A549 (cell line): ENCODE data around the gene BICC1. TPM values are rescaled to one million over a fixed set of nuclear protein-coding genes. Genes with fewer than 3 reads are reported as not detected.

Experiments used
- ATAC-seq, 2 experiments: fragments of 200-7000 bp in 1 of 2; fragments of >200 bp in 1 of 2; cut with Nextera tagmentation in 1 of 2; cut with Tn5 transposase in 1 of 2; 3 replicates each; pipeline versions ENCODE4 v1.8.0 to v1.9.1; 2018 to 2020; ENCODE audit warnings: mild to moderate bottlenecking in 1 of 2, moderate library complexity in 1 of 2
- CTCF ChIA-PET: fragments of 300-600 bp; sonication (Branson Sonifier 250); formaldehyde crosslinking; extraction: SDS; loops from one replicate; lab custom pipeline; 2021; ENCODE audit warnings: antibody characterized with exemption, inconsistent platforms; lab: Yijun Ruan, JAX
- POLR2A ChIA-PET: fragments of 350-600 bp; formaldehyde crosslinking; extraction: SDS; loops from one replicate; lab custom pipeline; 2021; ENCODE audit warnings: antibody characterized with exemption, inconsistent platforms; lab: Yijun Ruan, JAX
- DNase-seq, 2 experiments: peaks; one replicate each; pipeline versions ENCODE4 v3.0.0 to v3.0.0-alpha.2; 2011 to 2016; ENCODE audit warnings: low read depth in 1 of 2, low spot score in 1 of 2
- FAIRE-seq: peaks from 2 replicates; lab custom pipeline; 2011; peaks lifted over from hg19 to GRCh38; lab: Jason Lieb, UNC
- H3K27ac ChIP-seq, 2 experiments: fragments of >200 bp; sonication (Bioruptor Twin); formaldehyde crosslinking; 3 replicates each; pipeline ENCODE4 v1.5.1; 2016 to 2017
- H3K4me1 ChIP-seq: fragments of >200 bp; sonication (Bioruptor Twin); formaldehyde crosslinking; 3 replicates; pipeline ENCODE4 v1.6.1; 2016
- H3K4me2 ChIP-seq: fragments of >200 bp; sonication (Bioruptor Twin); formaldehyde crosslinking; 3 replicates; pipeline ENCODE4 v1.6.1; 2016
- H3K4me3 ChIP-seq: fragments of >200 bp; sonication (Bioruptor Twin); formaldehyde crosslinking; 3 replicates; pipeline ENCODE4 v1.5.1; 2016
- H3K9me3 ChIP-seq: fragments of >200 bp; sonication (Bioruptor Twin); formaldehyde crosslinking; 3 replicates; pipeline ENCODE4 v1.6.1; 2016
- BHLHE40 ChIP-seq: IDR thresholded peaks from 2 replicates; pipeline ENCODE4 v1.6.1; 2012; ENCODE audit warnings: low read depth, low read length, inconsistent platforms
- CBX8 ChIP-seq: fragments of 200-600 bp; sonication (generic); IDR thresholded peaks from 2 replicates; pipeline ENCODE4 v1.6.1; 2016
- CEBPB ChIP-seq, 2 experiments: fragments of >200 bp in 1 of 2; sonication (Bioruptor Twin) in 1 of 2; formaldehyde crosslinking in 1 of 2; IDR thresholded peaks; 2 replicates each; pipeline ENCODE4 v1.6.1; 2012 to 2016
- EHMT2 ChIP-seq: fragments of 200-600 bp; sonication (generic); IDR thresholded peaks from 2 replicates; pipeline ENCODE4 v1.6.1; 2016; ENCODE audit warnings: antibody characterized with exemption, low read depth, mild to moderate bottlenecking, moderate library complexity
- EP300 ChIP-seq, 2 experiments: fragments of >200 bp; sonication (Bioruptor Twin); formaldehyde crosslinking; IDR thresholded peaks; 2 replicates in 1 of 2; 3 replicates in 1 of 2; pipeline ENCODE4 v1.6.1; 2016 to 2017
- FOSL2 ChIP-seq, 2 experiments: fragments of 450-650 bp in 1 of 2; fragments of >200 bp in 1 of 2; sonication (Bioruptor Twin) in 1 of 2; formaldehyde crosslinking; IDR thresholded peaks; 2 replicates each; pipeline versions ENCODE4 v1.5.0 to v1.6.1; 2016 to 2020; ENCODE audit warnings: mild to moderate bottlenecking in 1 of 2, moderate library complexity in 1 of 2
- HDAC2 ChIP-seq: fragments of 200-600 bp; sonication (generic); IDR thresholded peaks from 2 replicates; pipeline ENCODE4 v1.6.1; 2016
- HEYL ChIP-seq: fragments of 250-450 bp; sonication (Bioruptor Pico); IDR thresholded peaks from 2 replicates; pipeline ENCODE4 v1.8.0; 2021; ENCODE audit warnings: mild to moderate bottlenecking, moderate library complexity
- JUN ChIP-seq, 2 experiments: fragments of >200 bp; sonication (Bioruptor Twin); formaldehyde crosslinking; IDR thresholded peaks; 2 replicates in 1 of 2; 3 replicates in 1 of 2; pipeline ENCODE4 v1.6.1; 2016 to 2017
- JUNB ChIP-seq: fragments of >200 bp; sonication (Bioruptor Twin); formaldehyde crosslinking; IDR thresholded peaks from 2 replicates; pipeline ENCODE4 v1.6.1; 2016
- MYC ChIP-seq: IDR thresholded peaks from 2 replicates; pipeline ENCODE4 v1.6.1; 2012; ENCODE audit warnings: mild to moderate bottlenecking, inconsistent platforms, low read length, improper control_type of control experiment, borderline replicate concordance
- NPAS2 ChIP-seq: fragments of 250-450 bp; sonication (Bioruptor Pico); IDR thresholded peaks from 2 replicates; pipeline ENCODE4 v1.8.0; 2022; ENCODE audit warnings: mild to moderate bottlenecking, moderate library complexity, borderline replicate concordance
- RARB ChIP-seq: fragments of 250-450 bp; sonication (Bioruptor Pico); IDR thresholded peaks from 2 replicates; pipeline ENCODE4 v1.8.0; 2021; ENCODE audit warnings: mild to moderate bottlenecking, moderate library complexity
- RNF2 ChIP-seq: fragments of 200-600 bp; sonication (generic); IDR thresholded peaks from 2 replicates; pipeline ENCODE4 v1.6.1; 2016; ENCODE audit warnings: low read depth, mild to moderate bottlenecking, antibody characterized with exemption, moderate library complexity, borderline replicate concordance
- TFCP2L1 ChIP-seq: fragments of 250-450 bp; sonication (Bioruptor Pico); IDR thresholded peaks from 2 replicates; pipeline ENCODE4 v1.5.0; 2021; ENCODE audit warnings: mild to moderate bottlenecking
- TP53 ChIP-seq: fragments of 250-450 bp; sonication (Bioruptor Pico); IDR thresholded peaks from 2 replicates; pipeline ENCODE4 v1.5.0; 2021; ENCODE audit warnings: mild to moderate bottlenecking, moderate library complexity
- ZC3H11A ChIP-seq: fragments of 450-650 bp; IDR thresholded peaks from 2 replicates; pipeline ENCODE4 v1.6.1; 2014; ENCODE audit warnings: antibody characterized with exemption, mild to moderate bottlenecking
- WGBS: methylation state at CpG from one replicate; pipeline ENCODE4 v1.1.6; 2017; ENCODE audit errors: missing lambda C conversion rate; 5-methylcytosine and 5-hydroxymethylcytosine counted together
- polyA plus RNA-seq, 4 experiments: library from polyadenylated mRNA; depleted of rRNA in 3 of 4; stranded (reverse); fragments of >200 nt; fragmentation: RNase III in 1 of 4; extraction: RNeasy Plus Mini Kit Qiagen cat#74134 plus additional on column Dnase treatment in 1 of 4; gene quantifications; 2 replicates in 3 of 4; 3 replicates in 1 of 4; pipeline ENCODE4 v1.2.3, GENCODE V29; 2011 to 2017
- TF ChIP-seq, protein P1 (sequence below): fragments of >200 bp; sonication (Bioruptor Twin); formaldehyde crosslinking; IDR thresholded peaks from 3 replicates; pipeline ENCODE4 v1.6.1; 2016
- TF ChIP-seq, protein P2 (sequence below): fragments of >200 bp; sonication (Bioruptor Twin); formaldehyde crosslinking; IDR thresholded peaks from 2 replicates; pipeline ENCODE4 v1.6.1; 2016
- TF ChIP-seq, protein P3 (sequence below): fragments of 150-350 bp; IDR thresholded peaks from 2 replicates; pipeline ENCODE4 v1.6.1; 2014; ENCODE audit warnings: low read depth, mild to moderate bottlenecking, low read length
- TF ChIP-seq, protein P4 (sequence below): fragments of 450-650 bp; IDR thresholded peaks from 2 replicates; pipeline ENCODE4 v1.6.1; 2014; ENCODE audit warnings: antibody characterized with exemption

BICC1 gene
- polyA plus RNA-seq, 2 of the 4 experiments (the other 2 are of a cell fraction): 36.9 to 56.8 TPM

DNA sequence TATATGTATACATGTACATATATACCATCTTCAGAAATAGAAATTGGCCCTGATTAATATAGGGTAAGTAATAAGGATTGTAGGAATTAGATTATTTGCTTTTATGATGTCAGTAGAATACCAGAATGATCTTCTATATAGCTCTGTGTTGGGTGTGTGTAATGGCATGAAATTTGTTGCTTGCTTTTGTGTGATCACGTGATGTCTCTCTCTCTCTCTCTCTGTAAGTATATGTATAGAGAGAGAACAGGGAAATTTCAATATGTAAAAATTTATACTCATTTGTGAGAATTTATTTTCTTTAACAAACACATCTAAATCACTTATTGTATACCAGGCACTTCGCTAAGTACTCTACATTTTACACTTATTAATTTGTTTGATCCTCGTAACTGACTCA is 272.7 kb downstream of the BICC1 start:
- Histone ChIP-seq H3K4me2 (no peak overlapping the region), H3K9me3 (no peaks in the 10 kb centered on the region), H3K27ac (no peak overlapping the region), H3K4me1 (peaks cover 45% of the 10 kb centered on the region), H3K4me3 (no peak overlapping the region)
- FAIRE-seq (peak; percentile 56), DNase-seq (no peak), ATAC-seq (no peak)
- CTCF ChIA-PET: no interaction called here
- TF ChIP-seq, protein P1, sequence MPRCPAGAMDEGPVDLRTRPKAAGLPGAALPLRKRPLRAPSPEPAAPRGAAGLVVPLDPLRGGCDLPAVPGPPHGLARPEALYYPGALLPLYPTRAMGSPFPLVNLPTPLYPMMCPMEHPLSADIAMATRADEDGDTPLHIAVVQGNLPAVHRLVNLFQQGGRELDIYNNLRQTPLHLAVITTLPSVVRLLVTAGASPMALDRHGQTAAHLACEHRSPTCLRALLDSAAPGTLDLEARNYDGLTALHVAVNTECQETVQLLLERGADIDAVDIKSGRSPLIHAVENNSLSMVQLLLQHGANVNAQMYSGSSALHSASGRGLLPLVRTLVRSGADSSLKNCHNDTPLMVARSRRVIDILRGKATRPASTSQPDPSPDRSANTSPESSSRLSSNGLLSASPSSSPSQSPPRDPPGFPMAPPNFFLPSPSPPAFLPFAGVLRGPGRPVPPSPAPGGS: no peak
- TF ChIP-seq, protein P2, sequence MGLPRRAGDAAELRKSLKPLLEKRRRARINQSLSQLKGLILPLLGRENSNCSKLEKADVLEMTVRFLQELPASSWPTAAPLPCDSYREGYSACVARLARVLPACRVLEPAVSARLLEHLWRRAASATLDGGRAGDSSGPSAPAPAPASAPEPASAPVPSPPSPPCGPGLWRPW: no peak
- TF ChIP-seq NPAS2 (CRISPR knock-in tag) (no peak), CBX8 (no peak)
- WGBS: 90% methylated on average over 3 of the region's 3 CpGs
- POLR2A ChIA-PET: no interaction called here

DNA sequence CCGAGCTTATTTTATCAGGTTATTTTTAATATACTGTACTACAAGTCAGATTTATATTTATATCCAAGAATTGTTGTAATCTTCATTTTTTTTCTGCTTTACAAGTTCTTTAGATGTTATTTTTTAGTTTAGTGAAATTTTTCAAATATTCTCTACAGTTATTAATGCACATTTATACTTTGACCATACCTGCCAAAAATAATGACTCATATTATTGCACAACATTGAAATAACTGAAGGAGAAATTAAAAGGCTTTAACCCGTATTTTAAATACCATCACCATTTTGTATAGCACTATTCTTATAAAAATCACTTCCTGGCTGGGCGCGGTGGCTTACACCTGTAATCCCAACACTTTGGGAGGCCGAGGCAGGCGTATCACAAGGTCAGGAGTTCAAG is 278.5 kb downstream of the BICC1 start:
- ATAC-seq (no peak), DNase-seq (no peak), FAIRE-seq (peak; percentile 49)
- 74% methylated on average over 6 of the region's 6 CpGs for WGBS
- Histone ChIP-seq H3K4me2 (peak overlapping the region; percentile 12; the same call in 2 of the 3 replicates), H3K9me3 (no peaks in the 10 kb centered on the region), H3K4me1 (peaks cover 28% of the 10 kb centered on the region), H3K27ac (peak overlapping the region in 1 of 2 experiments; percentile 34; a peak in 2 of 6 replicates), H3K4me3 (no peak overlapping the region)
- ChIA-PET POLR2A (no interaction called here), CTCF (no interaction called here)
- TF ChIP-seq TFCP2L1 (CRISPR knock-in tag) (no peak), JUN (IDR thresholded peaks at IDR 0.05) (no peak), RNF2 (no peak), JUNB (no peak; the same call in 1 of the 2 replicates), MYC (no peak), HEYL (CRISPR knock-in tag) (no peak), CEBPB (IDR thresholded peaks at IDR 0.05) (peak; percentile 79 to 86; a peak in 3 of 4 replicates), HDAC2 (no peak), FOSL2 (IDR thresholded peaks at IDR 0.05) (peak; percentile 48; the same call in 1 of the 2 replicates), FOSL2 (CRISPR knock-in tag; IDR thresholded peaks at IDR 0.05) (peak; percentile 69), TP53 (CRISPR knock-in tag) (no peak)
- TF ChIP-seq, protein P3, sequence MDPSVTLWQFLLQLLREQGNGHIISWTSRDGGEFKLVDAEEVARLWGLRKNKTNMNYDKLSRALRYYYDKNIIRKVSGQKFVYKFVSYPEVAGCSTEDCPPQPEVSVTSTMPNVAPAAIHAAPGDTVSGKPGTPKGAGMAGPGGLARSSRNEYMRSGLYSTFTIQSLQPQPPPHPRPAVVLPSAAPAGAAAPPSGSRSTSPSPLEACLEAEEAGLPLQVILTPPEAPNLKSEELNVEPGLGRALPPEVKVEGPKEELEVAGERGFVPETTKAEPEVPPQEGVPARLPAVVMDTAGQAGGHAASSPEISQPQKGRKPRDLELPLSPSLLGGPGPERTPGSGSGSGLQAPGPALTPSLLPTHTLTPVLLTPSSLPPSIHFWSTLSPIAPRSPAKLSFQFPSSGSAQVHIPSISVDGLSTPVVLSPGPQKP: no peak

DNA sequence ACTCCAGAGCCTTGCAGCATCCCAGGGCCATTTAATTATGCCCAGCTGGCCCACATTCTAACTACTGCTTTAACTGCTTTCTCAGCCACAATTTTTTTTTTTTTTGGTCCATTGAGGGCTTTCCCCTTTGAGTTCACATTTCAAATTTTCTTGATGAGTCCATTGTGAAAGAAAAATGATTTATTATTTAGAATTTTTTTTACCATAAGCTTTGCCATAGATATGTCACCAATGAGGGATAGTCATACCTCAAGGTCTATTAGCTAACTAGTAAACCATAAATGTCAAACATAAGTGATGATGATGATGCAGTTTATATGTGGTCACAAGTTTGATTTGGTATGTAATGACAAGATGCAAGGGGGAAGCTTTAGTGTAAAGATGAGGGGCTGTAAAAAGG is 282.9 kb downstream of the BICC1 start:
- Histone ChIP-seq H3K4me3 (no peak overlapping the region), H3K27ac (no peak overlapping the region), H3K9me3 (no peaks in the 10 kb centered on the region), H3K4me1 (peaks cover 41% of the 10 kb centered on the region), H3K4me2 (no peak overlapping the region)
- CTCF ChIA-PET: interaction anchor here (1.0 to 1.6 kb wide), 3 partner anchors 14 to 17 kb away, joined by 4 to 6 read pairs (median 4); no protein-coding TSS in a partner anchor
- TF ChIP-seq ZC3H11A: no peak
- TF ChIP-seq MYC: no peak
- no peak for TF ChIP-seq RNF2
- TF ChIP-seq EP300 (IDR thresholded peaks at IDR 0.05): no peak
- no peak for TF ChIP-seq HDAC2
- TF ChIP-seq BHLHE40: no peak
- TF ChIP-seq, protein P4, sequence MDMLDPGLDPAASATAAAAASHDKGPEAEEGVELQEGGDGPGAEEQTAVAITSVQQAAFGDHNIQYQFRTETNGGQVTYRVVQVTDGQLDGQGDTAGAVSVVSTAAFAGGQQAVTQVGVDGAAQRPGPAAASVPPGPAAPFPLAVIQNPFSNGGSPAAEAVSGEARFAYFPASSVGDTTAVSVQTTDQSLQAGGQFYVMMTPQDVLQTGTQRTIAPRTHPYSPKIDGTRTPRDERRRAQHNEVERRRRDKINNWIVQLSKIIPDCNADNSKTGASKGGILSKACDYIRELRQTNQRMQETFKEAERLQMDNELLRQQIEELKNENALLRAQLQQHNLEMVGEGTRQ: no peak
- TF ChIP-seq RARB (CRISPR knock-in tag): no peak
- TF ChIP-seq EHMT2: no peak
- POLR2A ChIA-PET: no interaction called here
- DNase-seq (no peak), FAIRE-seq (no peak), ATAC-seq (no peak)
